GM13976 (cell line): ENCODE measurements around the gene EYS.
"Not testable (repeated sequence)": the region's sequence is repeated elsewhere in the genome, so short reads cannot be mapped to it uniquely, and the experiment has no call there.

Source experiments
- DNase-seq: peaks from one replicate; pipeline ENCODE4 v3.0.0; 2012; ENCODE audit warnings: low spot score
- CTCF ChIP-seq: IDR thresholded peaks from 2 replicates; pipeline ENCODE4 v1.5.1; 2012; ENCODE audit warnings: borderline replicate concordance, mild to moderate bottlenecking; ENCODE audit not compliant: insufficient read depth; ENCODE audit errors: extremely low read depth, missing control alignments, control extremely low read depth
- in situ Hi-C: fragments of 300-500 bp; cut with MboI; formaldehyde crosslinking; loops from one replicate; pipeline ENCODE4 v1.12.0; 2022; ENCODE audit warnings: low sequenced_read_pairs, mixed read lengths, inconsistent platforms; ENCODE audit not compliant: unreplicated experiment

EYS gene

GRCh38 chr6:63904650-63905248, 1802.3 kb downstream of the EYS start:
- in situ Hi-C loops, result no loop called here
- no peak for DNase-seq
- TF ChIP-seq CTCF, result no peak

GRCh38 chr6:63899550-63899949, 1807.5 kb downstream of the EYS start:
- in situ Hi-C loops, result no loop called here
- no peak for TF ChIP-seq CTCF
- DNase-seq, result no peak

- no peak for DNase-seq
- no peak for TF ChIP-seq CTCF
- in situ Hi-C loops, result no loop called here
Observed at GRCh38 chr6:63897952-63898351, 1809.1 kb downstream of the EYS start.

GRCh38 chr6:63897459-63897858, 1809.6 kb downstream of the EYS start:
- in situ Hi-C loops, result no loop called here
- no peak for DNase-seq
- no peak for TF ChIP-seq CTCF

- no peak for DNase-seq
- in situ Hi-C loops, result no loop called here
- TF ChIP-seq CTCF, result no peak
Observed at GRCh38 chr6:63888416-63888815, 1818.6 kb downstream of the EYS start.

- in situ Hi-C loops, DNase-seq: not testable (repeated sequence)
Observed at GRCh38 chr6:63887804-63888203, 1819.2 kb downstream of the EYS start.

GRCh38 chr6:63887002-63887751, 1819.8 kb downstream of the EYS start:
- in situ Hi-C loops, result no loop called here
- DNase-seq, result no peak
- TF ChIP-seq CTCF, result no peak
